Neural cell (in vitro differentiated cells): ENCODE data around the gene RIPOR2.

ENCODE experiments used
- POLR2AphosphoS5 ChIP-seq: IDR thresholded peaks from 2 replicates; pipeline ENCODE4 v1.6.1; 2012
- SMC3 ChIP-seq: fragments of 450-650 bp; conservative IDR thresholded peaks from 2 replicates; pipeline ENCODE4 v1.6.1; 2014; ENCODE audit warnings: antibody characterized with exemption, mild to moderate bottlenecking, moderate library complexity; ENCODE audit not compliant: poor library complexity
- TF ChIP-seq, protein P1 (sequence below): fragments of 450-650 bp; IDR thresholded peaks from 2 replicates; pipeline ENCODE4 v1.5.1; 2014; ENCODE audit warnings: antibody characterized with exemption, mild to moderate bottlenecking, moderate library complexity; ENCODE audit not compliant: poor library complexity, severe bottlenecking

DNA sequence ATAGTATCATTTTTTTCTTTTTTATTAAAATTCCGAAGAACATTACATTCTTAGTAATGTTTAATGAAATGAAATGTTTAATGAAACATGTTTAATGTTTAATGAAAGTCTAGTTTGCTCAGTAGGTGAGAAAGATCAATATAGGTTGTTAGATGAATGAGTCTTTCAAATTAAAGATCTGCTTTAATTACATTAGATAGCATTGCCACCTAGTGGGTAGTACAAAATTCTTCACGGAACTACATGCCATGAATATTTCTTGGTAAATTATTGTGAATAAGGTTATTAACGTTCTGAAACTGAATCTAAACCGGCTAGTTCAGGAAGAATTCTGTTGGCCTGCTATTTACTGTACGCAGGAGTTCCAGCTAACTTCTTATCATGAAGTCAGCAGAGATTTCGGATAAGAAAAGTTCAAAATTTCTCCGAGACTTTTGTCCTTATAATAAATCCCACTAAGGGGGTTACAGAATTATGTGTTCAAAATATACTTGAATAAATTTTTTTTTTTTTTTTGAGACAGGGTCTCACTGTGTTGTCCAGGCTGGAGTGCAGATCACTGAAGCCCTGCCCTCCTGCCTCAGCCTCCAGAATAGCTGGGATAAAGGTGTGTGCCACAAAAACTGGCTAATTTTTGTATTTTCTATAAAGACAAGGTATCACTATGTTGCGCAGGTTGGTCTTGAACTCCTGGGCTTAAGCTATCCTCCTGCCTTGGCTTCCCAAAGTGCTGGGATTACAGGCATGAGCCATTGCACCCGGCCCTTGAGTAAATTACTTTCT lies 168.9 kb downstream of the RIPOR2 start:
- TF ChIP-seq, protein P1, sequence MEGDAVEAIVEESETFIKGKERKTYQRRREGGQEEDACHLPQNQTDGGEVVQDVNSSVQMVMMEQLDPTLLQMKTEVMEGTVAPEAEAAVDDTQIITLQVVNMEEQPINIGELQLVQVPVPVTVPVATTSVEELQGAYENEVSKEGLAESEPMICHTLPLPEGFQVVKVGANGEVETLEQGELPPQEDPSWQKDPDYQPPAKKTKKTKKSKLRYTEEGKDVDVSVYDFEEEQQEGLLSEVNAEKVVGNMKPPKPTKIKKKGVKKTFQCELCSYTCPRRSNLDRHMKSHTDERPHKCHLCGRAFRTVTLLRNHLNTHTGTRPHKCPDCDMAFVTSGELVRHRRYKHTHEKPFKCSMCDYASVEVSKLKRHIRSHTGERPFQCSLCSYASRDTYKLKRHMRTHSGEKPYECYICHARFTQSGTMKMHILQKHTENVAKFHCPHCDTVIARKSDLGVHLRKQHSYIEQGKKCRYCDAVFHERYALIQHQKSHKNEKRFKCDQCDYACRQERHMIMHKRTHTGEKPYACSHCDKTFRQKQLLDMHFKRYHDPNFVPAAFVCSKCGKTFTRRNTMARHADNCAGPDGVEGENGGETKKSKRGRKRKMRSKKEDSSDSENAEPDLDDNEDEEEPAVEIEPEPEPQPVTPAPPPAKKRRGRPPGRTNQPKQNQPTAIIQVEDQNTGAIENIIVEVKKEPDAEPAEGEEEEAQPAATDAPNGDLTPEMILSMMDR = peak; percentile 46
- peak; percentile 27 for TF ChIP-seq SMC3
- TF ChIP-seq POLR2AphosphoS5 = no peak
